ENCODE measurements around the gene PMF1. TPM values are rescaled to one million over a fixed set of nuclear protein-coding genes. Genes with fewer than 3 reads are reported as not detected.

Gene PMF1
- total RNA-seq, 3 donors from 2014 or later = 41.4 to 75.2 (median 60.3) TPM

- no peaks in the 10 kb centered on the region for H3K9me3 ChIP-seq
- DNase-seq (ENCODE audit: low spot score in 2 of 2) = no peak
- no peaks in the 10 kb centered on the region for H3K27me3 ChIP-seq
- H3K4me3 ChIP-seq = peak overlapping the region in 1 of 3 donors; percentile 54
- peaks cover 4% of the 10 kb centered on the region for H3K36me3 ChIP-seq
- intact Hi-C loops (cut with DNase I; ENCODE audit: low total_unique reads) = no loop called here
- peaks cover 0 to 11% of the 10 kb centered on the region in 2 donors for H3K4me1 ChIP-seq
- TF ChIP-seq POLR2AphosphoS5 (IDR thresholded peaks at IDR 0.05) = no peak
- TF ChIP-seq POLR2A (IDR thresholded peaks at IDR 0.05) = no peak
- TF ChIP-seq CTCF (IDR thresholded peaks at IDR 0.05) = no peak
- H3K27ac ChIP-seq = no peak overlapping the region
Measured at GRCh38 chr1:156246241-156246780, 33.5 kb downstream of the PMF1 start.

GRCh38 chr1:156246781-156247459, 34.1 kb downstream of the PMF1 start:
- Histone ChIP-seq H3K27me3 (no peaks in the 10 kb centered on the region), H3K27ac (no peak overlapping the region), H3K36me3 (peaks cover 6% of the 10 kb centered on the region), H3K9me3 (no peaks in the 10 kb centered on the region), H3K4me1 (peaks cover 0 to 11% of the 10 kb centered on the region in 2 donors), H3K4me3 (no peak overlapping the region)
- intact Hi-C loops (cut with DNase I; ENCODE audit: low total_unique reads) = no loop called here
- no peak for TF ChIP-seq POLR2A (IDR thresholded peaks at IDR 0.05)
- no peak for TF ChIP-seq POLR2AphosphoS5 (IDR thresholded peaks at IDR 0.05)
- no peak for TF ChIP-seq CTCF (IDR thresholded peaks at IDR 0.05)
- DNase-seq (ENCODE audit: low spot score in 2 of 2) = peak in 1 of 2 donors; percentile 31

- H3K27me3 ChIP-seq = no peaks in the 10 kb centered on the region
- H3K27ac ChIP-seq = peak within 1 kb of the TSS; percentile 10
- peak within 1 kb of the TSS in 1 of 3 donors; percentile 3 for H3K4me3 ChIP-seq
- peaks cover 8% of the 10 kb centered on the region for H3K36me3 ChIP-seq
- H3K4me1 ChIP-seq = peaks cover 0 to 11% of the 10 kb centered on the region in 2 donors
- DNase-seq (ENCODE audit: low spot score in 2 of 2) = peak in 1 of 2 donors; percentile 61
- intact Hi-C loops (cut with DNase I; ENCODE audit: low total_unique reads) = no loop called here
- no peaks in the 10 kb centered on the region for H3K9me3 ChIP-seq
- no peak for TF ChIP-seq POLR2AphosphoS5 (IDR thresholded peaks at IDR 0.05)
- TF ChIP-seq CTCF (IDR thresholded peaks at IDR 0.05) = no peak
- TF ChIP-seq POLR2A (IDR thresholded peaks at IDR 0.05) = no peak
Measured at GRCh38 chr1:156247460-156248322, 34.9 kb downstream of the PMF1 start, which contains the start of gene PAQR6. PAQR6 (minus strand) TSS chr1:156248056; CDS start chr1:156246731, 1,325 bp downstream.

- H3K27ac ChIP-seq = peak overlapping the region; percentile 10
- intact Hi-C loops (cut with DNase I; ENCODE audit: low total_unique reads) = no loop called here
Measured at GRCh38 chr1:156248323-156248683, 35.5 kb downstream of the PMF1 start.

More at GRCh38 chr1:156248323-156248683, 35.5 kb downstream of the PMF1 start:
- Histone ChIP-seq H3K27me3 (no peaks in the 10 kb centered on the region), H3K4me1 (peaks cover 0 to 11% of the 10 kb centered on the region in 2 donors), H3K9me3 (no peaks in the 10 kb centered on the region), H3K4me3 (peak overlapping the region in 1 of 3 donors; percentile 3), H3K36me3 (peaks cover 14% of the 10 kb centered on the region)
- no peak for DNase-seq (ENCODE audit: low spot score in 2 of 2)
- TF ChIP-seq CTCF (IDR thresholded peaks at IDR 0.05) = no peak
- TF ChIP-seq POLR2AphosphoS5 (IDR thresholded peaks at IDR 0.05) = no peak
- TF ChIP-seq POLR2A (IDR thresholded peaks at IDR 0.05) = no peak

Data from breast epithelium (tissue), 4 donors.